ENCODE measurements around the gene RILPL2. TPM values are rescaled to one million over a fixed set of nuclear protein-coding genes. Genes with fewer than 3 reads are reported as not detected.
"Not testable (repeated sequence)": the region's sequence is repeated elsewhere in the genome, so short reads cannot be mapped to it uniquely, and the experiment has no call there.

Gene RILPL2
- total RNA-seq, 2 donors from 2014 or later = 8.6 to 11.2 TPM

DNA sequence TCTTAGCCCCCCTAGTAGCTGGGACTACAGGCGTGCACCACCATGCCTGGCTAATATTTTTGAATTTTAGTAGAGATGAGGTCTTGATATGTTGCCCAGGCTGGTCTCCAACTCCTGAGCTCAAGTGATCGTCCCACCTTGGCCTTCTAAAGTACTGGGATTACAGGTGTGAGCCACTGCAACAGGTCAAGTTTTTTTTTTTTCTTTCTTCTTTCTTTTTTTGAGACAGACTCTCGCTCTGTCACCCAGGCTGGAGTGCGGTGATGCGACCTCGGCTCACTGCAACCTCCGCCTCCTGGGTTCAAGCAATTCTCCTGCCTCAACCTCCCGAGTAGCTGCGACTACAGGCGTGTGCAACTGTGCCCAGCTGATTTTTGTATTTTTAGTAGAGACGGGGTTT lies 26.7 kb upstream of the RILPL2 start:
- Mint-ChIP-seq H3K36me3 (peaks cover 11 to 18% of the 10 kb centered on the region in 2 donors), H3K27ac (peak overlapping the region in 1 of 2 donors; percentile 22)
- not testable (repeated sequence) for DNase-seq (ENCODE audit: low spot score in 2 of 2); H3K9me3 Mint-ChIP-seq; ATAC-seq

DNA sequence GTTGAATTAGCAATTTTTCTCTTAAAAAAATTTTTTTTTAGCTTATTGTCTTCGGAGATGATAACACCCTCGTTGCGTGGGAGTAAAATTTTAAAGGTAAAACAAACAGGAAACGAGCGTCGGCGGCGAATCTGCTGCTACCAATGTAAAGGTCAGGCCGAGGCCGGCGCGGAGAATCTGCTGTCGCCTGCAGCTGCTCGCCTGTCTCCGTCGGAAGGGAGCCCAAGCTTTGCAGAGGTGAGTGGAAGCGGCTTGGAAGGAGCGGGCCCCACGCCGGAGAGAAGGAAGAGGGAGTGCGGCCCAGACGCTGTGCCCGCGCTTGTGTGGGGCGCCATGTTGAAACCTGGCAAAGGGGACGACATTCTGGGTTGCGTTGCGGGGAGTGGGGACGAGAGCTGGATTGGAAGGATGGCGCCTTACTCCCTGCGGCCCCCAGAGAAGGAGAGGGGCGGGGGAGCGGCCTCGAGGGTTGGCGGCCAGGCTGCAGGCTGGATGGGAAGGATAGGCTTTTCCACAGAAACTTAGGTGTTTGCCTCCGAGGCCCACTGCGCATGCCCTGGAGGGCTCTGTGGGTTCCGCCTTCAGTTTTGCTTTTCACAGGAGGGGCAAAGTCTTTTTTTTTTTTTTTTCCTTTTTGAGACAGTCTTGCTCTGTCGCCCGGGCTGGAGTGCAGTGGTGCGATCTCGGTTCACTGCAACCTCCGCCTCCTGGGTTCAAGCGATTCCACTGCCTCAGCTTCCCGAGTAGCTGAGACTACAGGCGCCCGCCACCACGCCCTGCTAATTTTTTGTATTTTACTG lies 21.7 kb upstream of the RILPL2 start, which contains the start of gene SNRNP35:
TSS of gene SNRNP35 (plus strand) at position 160 of the 800 bp plus-strand sequence. CDS start 7,402 bp downstream, outside the sequence.
- no peaks in the 10 kb centered on the region for H3K9me3 Mint-ChIP-seq
- peaks cover 5 to 17% of the 10 kb centered on the region in 2 donors for H3K36me3 Mint-ChIP-seq
- DNase-seq (ENCODE audit: low spot score in 2 of 2) (peak; percentile 78 to 84), ATAC-seq (peak; percentile 76 to 79)
- H3K27ac Mint-ChIP-seq = peak within 1 kb of the TSS; percentile 98 to 100

DNA sequence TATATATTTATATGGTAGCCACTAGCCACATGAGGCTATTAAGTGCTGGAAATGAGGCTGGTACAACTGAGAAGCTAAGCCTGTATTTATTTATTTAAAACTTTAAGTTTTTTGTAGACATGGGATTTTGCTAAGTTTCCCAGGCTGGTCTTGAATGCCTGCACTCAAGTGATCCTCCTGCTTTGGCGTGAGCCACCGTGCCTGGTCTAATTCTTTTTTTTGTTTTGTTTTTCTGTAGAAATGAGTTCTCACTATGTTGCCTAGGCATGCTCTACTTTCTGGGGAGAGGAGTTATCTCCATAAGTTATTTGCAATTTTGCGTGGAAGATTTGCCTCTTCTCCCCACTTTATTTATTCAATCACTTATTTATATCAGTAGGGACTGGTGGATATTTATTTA lies 16.7 kb upstream of the RILPL2 start:
- Mint-ChIP-seq H3K36me3 (peaks cover 3 to 4% of the 10 kb centered on the region in 2 donors), H3K9me3 (peaks cover 0 to 4% of the 10 kb centered on the region in 2 donors), H3K27ac (no peak overlapping the region)
- ATAC-seq (peak in 1 of 2 donors; percentile 38), DNase-seq (ENCODE audit: low spot score in 2 of 2) (no peak)

DNA sequence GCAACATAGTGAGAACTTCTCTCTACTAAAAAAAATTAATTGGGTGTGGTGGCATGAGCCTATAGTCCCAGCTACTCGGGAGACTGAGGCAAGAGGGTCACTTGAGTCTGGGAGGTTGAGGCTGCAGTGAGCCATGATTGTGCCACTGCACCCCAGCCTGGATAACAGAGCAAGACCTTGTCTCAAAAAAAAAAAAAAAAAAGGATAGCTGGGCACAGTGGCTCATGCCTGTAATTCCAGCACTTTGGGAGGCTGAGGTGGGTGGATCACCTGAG lies 15.7 kb upstream of the RILPL2 start:
- H3K27ac Mint-ChIP-seq = peak overlapping the region in 1 of 2 donors; percentile 50
- DNase-seq (ENCODE audit: low spot score in 2 of 2); H3K36me3 Mint-ChIP-seq; H3K9me3 Mint-ChIP-seq: not testable (repeated sequence)
- ATAC-seq = peak; percentile 23 to 31

DNA sequence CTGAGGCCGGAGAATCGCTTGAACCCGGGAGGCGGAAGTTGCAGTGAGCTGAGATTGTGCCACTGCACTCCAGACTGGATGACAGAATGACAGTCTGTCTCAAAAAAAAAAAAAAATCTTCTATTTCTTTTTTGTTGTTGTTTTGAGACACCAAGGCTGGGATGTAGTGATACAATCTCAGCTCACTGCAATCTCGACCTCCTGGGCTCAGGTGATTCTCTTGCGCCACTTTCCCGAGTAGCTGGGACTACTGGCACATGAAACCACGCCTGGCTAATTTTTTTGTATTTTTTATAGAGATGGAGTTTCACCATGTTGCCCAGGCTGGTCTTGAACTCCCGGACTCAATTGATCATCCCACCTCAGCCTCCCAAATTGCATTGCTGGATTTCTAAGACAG lies 14.2 kb upstream of the RILPL2 start:
- no peak for ATAC-seq
- no peaks in the 10 kb centered on the region for H3K36me3 Mint-ChIP-seq
- no peak overlapping the region for H3K27ac Mint-ChIP-seq
- peaks cover 0 to 4% of the 10 kb centered on the region in 2 donors for H3K9me3 Mint-ChIP-seq
- DNase-seq (ENCODE audit: low spot score in 2 of 2) = no peak

DNA sequence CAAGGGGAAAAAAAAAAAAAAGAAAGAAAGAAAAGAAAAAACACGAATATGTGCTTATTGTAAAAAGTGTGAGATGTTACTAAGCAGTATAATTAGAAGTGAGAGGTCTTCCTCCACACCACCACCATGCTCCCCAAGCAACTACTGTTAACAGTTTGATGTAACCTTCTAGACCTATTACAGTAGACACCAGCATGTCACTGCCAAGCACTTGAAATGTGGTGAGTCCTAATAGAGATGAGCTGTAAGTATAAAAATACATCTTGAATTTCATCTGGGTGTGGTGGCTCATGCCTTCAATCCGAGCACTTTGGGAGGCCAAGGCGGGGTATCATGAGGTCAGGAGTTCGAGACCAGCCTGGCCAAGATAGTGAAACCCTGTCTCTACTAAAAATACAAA lies 13.4 kb upstream of the RILPL2 start:
- Mint-ChIP-seq H3K27ac (peak overlapping the region in 1 of 2 donors; percentile 93), H3K9me3 (peaks cover 0 to 4% of the 10 kb centered on the region in 2 donors), H3K36me3 (no peaks in the 10 kb centered on the region)
- DNase-seq (ENCODE audit: low spot score in 2 of 2) (no peak), ATAC-seq (no peak)

DNA sequence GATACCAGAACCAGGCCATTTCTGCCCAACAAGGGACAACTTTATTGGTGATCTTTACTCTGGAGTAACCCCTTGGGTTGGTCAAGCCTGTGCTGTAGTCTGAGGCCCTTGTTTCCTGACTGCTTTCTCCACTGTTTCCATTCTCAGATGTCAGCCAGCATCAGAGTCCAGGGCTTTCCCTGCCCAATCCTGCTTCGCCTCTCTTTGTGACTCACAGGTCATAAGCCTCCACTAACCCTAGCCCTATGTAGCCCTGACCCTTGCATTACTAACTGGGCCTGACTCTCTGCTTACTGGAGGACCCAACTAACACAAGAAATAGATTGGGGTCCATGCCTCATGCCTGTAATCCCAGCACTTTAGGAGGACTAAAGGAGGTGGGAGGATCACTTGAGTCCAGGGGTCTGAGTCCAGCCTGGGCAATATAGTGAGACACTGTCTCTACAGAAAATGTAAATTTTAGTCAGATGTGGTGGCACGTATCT lies 12.8 kb upstream of the RILPL2 start:
- Mint-ChIP-seq H3K36me3 (no peaks in the 10 kb centered on the region), H3K9me3 (peaks cover 0 to 4% of the 10 kb centered on the region in 2 donors), H3K27ac (peak overlapping the region; percentile 1 to 93)
- no peak for DNase-seq (ENCODE audit: low spot score in 2 of 2)
- peak in 1 of 2 donors; percentile 51 for ATAC-seq

DNA sequence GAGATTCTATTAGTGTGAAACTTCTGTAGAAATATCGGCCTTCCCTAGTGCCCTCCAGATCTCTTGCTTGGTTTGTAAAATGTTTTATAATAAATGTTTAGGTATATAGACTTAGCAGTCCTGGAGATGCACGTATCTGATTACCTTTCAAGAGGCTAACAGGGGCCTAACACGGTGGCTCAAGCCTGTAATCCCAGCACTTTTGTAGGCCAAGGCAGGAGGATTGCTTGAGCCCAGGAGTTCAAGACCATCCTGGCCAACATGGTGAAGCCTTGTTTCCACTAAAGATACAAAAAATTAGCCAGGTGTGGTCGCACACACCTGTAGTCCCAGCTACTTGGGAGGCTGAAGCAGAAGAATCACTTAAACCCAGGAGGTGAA lies 9.8 kb upstream of the RILPL2 start:
- Mint-ChIP-seq H3K27ac (no peak overlapping the region), H3K9me3 (peaks cover 0 to 4% of the 10 kb centered on the region in 2 donors), H3K36me3 (no peaks in the 10 kb centered on the region)
- DNase-seq (ENCODE audit: low spot score in 2 of 2) = no peak
- ATAC-seq = no peak

DNA sequence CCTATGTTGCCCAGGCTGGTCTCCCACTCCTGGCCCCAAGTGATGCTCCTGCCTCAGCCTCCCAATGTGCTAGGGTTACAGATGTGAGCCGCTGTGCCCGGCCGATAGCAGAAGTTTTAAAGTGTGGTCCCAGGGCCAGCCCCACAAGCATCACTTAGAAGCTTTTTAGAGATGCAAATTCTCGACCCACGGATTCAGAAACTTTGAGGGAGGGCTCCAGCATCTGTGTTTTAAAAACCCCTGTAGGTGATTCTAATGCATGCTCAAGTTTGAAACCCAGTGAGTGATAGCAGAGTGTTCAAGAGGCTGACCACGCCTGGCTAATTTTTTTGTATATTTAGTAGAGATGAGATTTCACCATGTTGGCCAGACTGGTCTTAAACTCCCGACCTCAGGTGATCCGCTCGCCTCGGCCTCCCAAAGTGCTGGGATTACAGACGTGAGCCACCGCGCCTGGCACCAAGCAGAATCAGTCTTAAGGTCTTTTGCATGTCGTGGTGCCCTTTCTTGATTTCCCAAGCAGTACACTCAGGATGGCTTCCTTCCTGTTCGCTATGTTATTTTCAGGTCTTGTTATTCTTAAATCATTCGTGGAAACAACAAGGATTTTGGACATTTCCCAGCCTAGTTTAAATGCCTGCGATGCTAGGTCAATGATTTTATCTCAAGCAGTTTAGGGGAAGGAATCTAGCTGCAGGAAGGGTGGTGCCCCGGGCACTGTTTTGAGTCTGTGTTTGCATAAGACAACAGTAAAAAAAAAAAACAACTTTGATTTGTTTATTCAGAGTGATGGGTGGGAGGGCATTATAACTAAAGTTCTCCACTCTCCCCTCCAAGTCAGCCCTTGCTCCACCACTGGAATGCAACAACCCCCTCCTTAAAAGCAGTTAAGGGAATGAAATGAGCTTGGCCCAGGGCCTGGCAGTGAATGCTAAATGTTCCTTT lies 9.2 kb upstream of the RILPL2 start:
- ATAC-seq = no peak
- Mint-ChIP-seq H3K27ac (no peak overlapping the region), H3K9me3 (peaks cover 0 to 4% of the 10 kb centered on the region in 2 donors), H3K36me3 (no peaks in the 10 kb centered on the region)
- no peak for DNase-seq (ENCODE audit: low spot score in 2 of 2)

DNA sequence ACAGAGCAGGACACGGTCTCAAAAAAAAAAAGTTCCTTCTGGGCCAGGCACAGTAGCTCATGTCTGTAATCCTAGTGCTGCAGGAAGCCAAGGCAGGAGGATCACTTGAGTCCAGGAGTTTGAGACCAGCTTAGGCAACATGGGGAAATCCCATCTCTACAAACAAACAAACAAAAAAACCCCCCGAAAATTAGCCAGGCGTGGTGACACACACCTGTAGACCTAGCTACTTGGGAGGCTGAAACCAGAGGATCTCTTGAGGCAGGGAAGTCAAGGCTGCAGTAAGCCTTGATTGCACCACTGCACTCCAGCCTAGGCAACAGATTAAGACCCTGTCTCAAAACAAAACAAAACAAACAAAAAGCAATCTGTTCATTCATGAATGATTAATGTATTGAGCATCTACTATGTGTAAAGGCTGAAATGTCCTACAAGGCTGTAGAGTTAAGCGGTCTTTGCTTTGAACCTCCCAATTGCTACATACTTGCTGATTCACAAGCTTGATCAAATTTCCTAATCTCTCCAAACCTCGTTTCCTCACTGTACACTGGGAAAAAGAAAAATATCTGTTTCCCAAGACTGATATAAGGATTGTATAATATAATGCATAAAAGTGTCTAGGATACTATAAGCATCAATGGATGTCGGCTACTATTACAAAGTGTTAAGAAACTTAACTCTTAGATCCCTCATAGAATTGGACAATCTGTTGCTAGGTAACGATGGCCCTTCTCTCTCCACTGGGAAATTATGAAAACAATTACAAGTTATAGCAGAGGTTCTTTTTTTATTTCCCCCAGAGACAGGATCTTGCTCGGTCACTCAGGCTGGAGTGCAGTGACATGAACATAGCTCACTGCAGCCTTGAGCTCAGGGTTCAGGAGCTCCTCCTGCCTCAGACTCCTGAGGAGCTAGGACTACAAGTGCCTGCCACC lies 7.9 kb upstream of the RILPL2 start:
- no peak overlapping the region for H3K27ac Mint-ChIP-seq
- no peak for DNase-seq (ENCODE audit: low spot score in 2 of 2)
- no peak for ATAC-seq

DNA sequence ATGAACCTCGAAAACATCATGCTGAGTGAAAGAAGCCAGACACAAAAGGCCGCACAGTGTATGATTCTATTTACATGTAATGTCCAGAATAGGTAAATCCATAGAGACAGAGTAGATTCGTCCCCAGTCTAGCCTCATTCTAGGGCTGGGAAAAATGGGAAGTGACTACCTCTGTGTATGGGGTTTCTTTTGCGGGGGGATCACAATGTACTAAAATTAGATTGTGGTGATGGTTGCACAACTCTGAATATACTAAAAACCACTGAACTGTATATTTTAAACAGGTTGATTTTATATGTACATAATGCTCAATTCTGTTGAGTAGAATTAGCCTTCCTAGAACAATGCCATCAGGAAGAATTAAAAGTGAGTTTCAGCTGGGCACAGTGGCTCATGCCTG lies 6.3 kb upstream of the RILPL2 start:
- no peaks in the 10 kb centered on the region for H3K36me3 Mint-ChIP-seq
- H3K27ac Mint-ChIP-seq = no peak overlapping the region
- DNase-seq (ENCODE audit: low spot score in 2 of 2) (no peak), ATAC-seq (no peak)
- H3K9me3 Mint-ChIP-seq = no peaks in the 10 kb centered on the region

More for the DNA sequence above, 7.9 kb upstream of the RILPL2 start:
- H3K36me3 Mint-ChIP-seq = no peaks in the 10 kb centered on the region
- peaks cover 0 to 4% of the 10 kb centered on the region in 2 donors for H3K9me3 Mint-ChIP-seq

DNA sequence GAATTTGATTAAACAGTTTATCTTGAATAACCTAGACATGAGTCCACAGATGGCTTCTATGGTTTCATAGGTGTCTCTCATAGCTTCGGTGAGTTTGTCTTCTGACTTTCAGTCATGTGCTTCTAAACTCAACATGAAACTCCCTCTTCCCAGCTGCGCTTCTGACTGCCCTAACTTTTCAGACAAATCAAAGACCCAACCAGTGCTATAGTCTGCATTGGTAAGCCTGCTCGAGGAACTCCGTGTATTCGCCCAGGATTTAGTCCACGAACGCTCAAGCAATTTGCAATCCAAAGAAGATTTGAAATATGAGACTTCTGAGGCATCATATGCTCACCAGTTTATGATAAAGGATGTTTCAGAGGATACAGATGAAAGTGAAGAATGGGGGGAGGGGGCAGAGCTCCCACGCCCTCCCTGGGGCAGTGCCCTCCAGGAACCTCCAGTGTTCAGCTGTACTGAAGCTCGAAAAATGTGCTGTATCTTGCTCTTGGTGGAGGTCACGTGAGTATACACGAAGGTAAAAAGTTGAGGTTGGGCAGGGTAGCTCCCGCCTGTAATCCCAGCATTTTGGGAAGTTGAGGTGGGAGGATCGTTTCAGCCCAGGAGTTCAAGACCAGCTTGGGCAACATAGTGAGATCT lies 5.2 kb upstream of the RILPL2 start:
- Mint-ChIP-seq H3K9me3 (no peaks in the 10 kb centered on the region), H3K36me3 (no peaks in the 10 kb centered on the region), H3K27ac (no peak overlapping the region)
- no peak for ATAC-seq
- no peak for DNase-seq (ENCODE audit: low spot score in 2 of 2)

DNA sequence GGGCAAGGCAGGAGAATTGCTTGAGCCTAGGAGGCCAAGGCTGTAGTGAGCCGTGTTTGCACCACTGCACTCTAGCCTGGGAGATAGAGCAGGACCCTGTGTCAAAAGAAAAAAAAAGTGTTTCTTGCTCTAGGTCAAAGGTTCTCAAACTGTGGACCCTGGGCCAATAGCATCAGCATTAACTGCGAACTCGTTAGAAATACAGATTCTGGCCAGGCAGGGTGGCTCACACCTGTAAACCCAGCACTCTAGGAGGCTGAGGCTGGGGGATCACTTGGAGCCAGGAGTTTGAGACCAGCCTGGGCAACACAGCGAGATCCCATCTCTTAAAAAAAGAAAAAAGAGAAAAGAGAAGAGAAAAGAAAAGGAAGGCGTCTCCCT lies 858 bp downstream of the RILPL2 start:
- no peak for ATAC-seq
- H3K27ac Mint-ChIP-seq = peak overlapping the region; percentile 98 to 100
- peaks cover 28 to 30% of the 10 kb centered on the region in 2 donors for H3K36me3 Mint-ChIP-seq
- DNase-seq (ENCODE audit: low spot score in 2 of 2) = no peak
- no peaks in the 10 kb centered on the region for H3K9me3 Mint-ChIP-seq

DNA sequence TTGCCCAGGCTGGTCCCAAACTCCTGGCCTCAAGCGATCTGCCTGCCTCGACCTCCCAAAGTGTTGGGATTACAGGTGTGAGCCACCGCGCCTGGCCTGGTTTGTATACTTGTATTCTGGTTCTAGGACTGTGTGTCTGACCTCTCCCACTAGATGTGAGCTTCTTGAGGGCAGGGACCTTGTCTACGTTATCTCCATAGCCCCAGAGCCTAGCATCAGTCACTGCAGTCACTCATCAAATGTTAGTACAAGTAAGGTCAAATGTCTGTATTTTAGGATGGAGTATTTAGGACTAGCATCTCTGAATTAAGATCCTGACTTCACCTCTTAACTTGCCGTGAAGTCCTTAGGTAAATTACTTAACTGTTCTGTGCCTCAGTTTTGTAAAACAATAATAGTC lies 2.9 kb downstream of the RILPL2 start:
- peaks cover 30 to 37% of the 10 kb centered on the region in 2 donors for H3K36me3 Mint-ChIP-seq
- H3K27ac Mint-ChIP-seq = peak overlapping the region in 1 of 2 donors; percentile 70
- no peak for DNase-seq (ENCODE audit: low spot score in 2 of 2)
- no peak for ATAC-seq
- no peaks in the 10 kb centered on the region for H3K9me3 Mint-ChIP-seq

DNA sequence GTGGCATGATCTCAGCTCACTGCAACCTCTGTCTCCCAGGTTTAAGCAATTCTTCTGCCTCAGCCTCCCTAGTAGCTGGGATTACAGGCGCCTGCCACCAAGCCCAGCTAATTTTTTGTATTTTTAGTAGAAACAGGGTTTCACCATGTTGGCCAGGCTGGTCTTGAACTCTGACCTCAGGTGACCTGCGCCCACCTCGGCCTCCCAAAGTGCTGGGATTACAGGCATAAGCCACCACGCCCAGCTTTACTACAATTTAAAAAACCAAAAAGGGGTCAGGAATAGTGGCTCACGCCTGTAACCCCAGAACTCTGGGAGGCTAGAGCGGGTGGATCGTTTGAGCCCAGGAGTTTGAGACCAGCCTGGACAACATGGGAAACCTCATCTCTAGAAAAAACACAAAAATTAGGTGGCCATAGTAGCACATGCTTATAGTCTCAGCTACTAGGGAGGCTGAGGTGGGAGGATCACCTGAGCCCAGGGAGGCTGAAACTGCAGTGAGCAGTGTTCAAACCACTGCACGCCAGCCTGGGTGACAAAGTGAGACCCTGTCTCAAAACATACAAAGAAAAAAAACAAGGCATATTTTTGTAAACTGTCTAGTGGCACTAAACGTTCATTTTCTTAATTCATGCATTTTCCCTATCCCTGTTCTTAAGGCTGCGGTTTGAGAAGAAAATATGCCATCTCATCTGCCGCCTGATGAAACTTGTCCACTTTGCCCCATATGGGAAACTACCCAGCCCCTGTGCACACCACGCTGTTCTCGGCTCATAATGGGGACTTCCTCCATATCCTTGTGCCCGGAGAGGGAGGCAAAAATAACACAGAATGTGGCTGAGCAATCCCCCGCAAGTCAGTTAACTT lies 4.3 kb downstream of the RILPL2 start:
- H3K9me3 Mint-ChIP-seq = not testable (repeated sequence)
- ATAC-seq (peak in 1 of 2 donors; percentile 21), DNase-seq (ENCODE audit: low spot score in 2 of 2) (peak in 1 of 2 donors; percentile 64)
- H3K27ac Mint-ChIP-seq = peak overlapping the region; percentile 70 to 89
- H3K36me3 Mint-ChIP-seq = peaks cover 32 to 42% of the 10 kb centered on the region in 2 donors

Data from activated naive CD4-positive, alpha-beta T cell treated with anti-CD3 and anti-CD28 coated beads, Interleukin-2, amount 50 U/mL, for 72 hours (primary cell).